Heart right ventricle (tissue), 16 donors: Measurements from ENCODE around the gene ABCC4. TPM values are rescaled to one million over a fixed set of nuclear protein-coding genes. Genes with fewer than 3 reads are reported as not detected.

ENCODE experiments used
- ATAC-seq, 8 donors: fragments of 200-7000 bp; cut with Tn5 transposase; one replicate each; pipeline ENCODE4 v1.9.1; 2020; ENCODE audit warnings: mild to moderate bottlenecking in 8 of 8, moderate library complexity in 8 of 8, moderate number of reproducible peaks in 1 of 8
- DNase-seq, 2 donors: peaks; one replicate each; pipeline ENCODE4 v3.0.0-alpha.2; 2020
- H3K27ac ChIP-seq, 10 donors: fragments of 200-600 bp; sonication (generic) in 2 of 10; one replicate each; pipeline versions ENCODE4 v1.5.0 to v1.8.0; 2020 to 2022; ENCODE audit warnings: mild to moderate bottlenecking in 3 of 10
- H3K27me3 ChIP-seq, 7 donors: fragments of 200-600 bp; one replicate each; pipeline ENCODE4 v1.8.0; 2021 to 2022; ENCODE audit warnings: mild to moderate bottlenecking in 2 of 7
- H3K36me3 ChIP-seq, 9 donors: fragments of 200-600 bp; sonication (generic) in 1 of 9; one replicate each; pipeline versions ENCODE4 v1.5.0 to v1.8.0; 2020 to 2022; ENCODE audit warnings: mild to moderate bottlenecking in 2 of 9
- H3K4me1 ChIP-seq, 9 donors: fragments of 200-600 bp; sonication (generic) in 1 of 9; one replicate each; pipeline versions ENCODE4 v1.5.0 to v1.8.0; 2020 to 2022; ENCODE audit warnings: mild to moderate bottlenecking in 4 of 9
- H3K4me3 ChIP-seq, 10 donors: fragments of 200-600 bp; sonication (generic) in 2 of 10; one replicate each; pipeline versions ENCODE4 v1.5.0 to v1.8.0; 2020 to 2022; ENCODE audit warnings: mild to moderate bottlenecking in 7 of 10, moderate library complexity in 2 of 10
- H3K9me3 ChIP-seq, 11 donors: fragments of 200-600 bp in 10 of 11; sonication (generic) in 2 of 11; one replicate each; pipeline versions ENCODE4 v1.5.0 to v1.8.0; 2013 to 2022; ENCODE audit warnings: mild to moderate bottlenecking in 2 of 11, control low read depth in 1 of 11, moderate library complexity in 1 of 11
- WGBS, 2 donors: extraction: QIAGEN DNeasy Blood & Tissue Kit; methylation state at CpG; one replicate each; pipeline ENCODE4 v1.1.7; 2013; ENCODE audit warnings: inconsistent platforms in 1 of 2; 5-methylcytosine and 5-hydroxymethylcytosine counted together
- intact Hi-C, 10 donors: fragments of 100-400 bp; cut with DNase I; formaldehyde crosslinking; loops; one replicate each; pipeline versions ENCODE4 v1.11.1 to v1.14.2; 2022
- polyA plus RNA-seq, 2 donors: library from polyadenylated mRNA; stranded (reverse); fragments of 200-250 nt; gene quantifications; one replicate each; pipeline ENCODE4 v1.2.3, GENCODE V29; 2013
- total RNA-seq, 10 donors: library from RNA; stranded (reverse); fragmentation: NEBNext Ultra II Directional in 3 of 10; extraction: Animal tissue kit (Norgen Biotek cat#: 25700) in 3 of 10; gene quantifications; one replicate each; pipeline versions ENCODE4 v1.2.1 to v1.2.4, GENCODE V29; 2021 to 2023
- TF ChIP-seq, protein P1 (sequence below), 9 donors: fragments of 200-600 bp; sonication (generic) in 2 of 9; IDR thresholded peaks; one replicate each; pipeline versions ENCODE4 v1.5.0 to v1.8.0; 2021 to 2022; ENCODE audit warnings: antibody characterized with exemption in 9 of 9, mild to moderate bottlenecking in 5 of 9, moderate library complexity in 1 of 9
- donor health status: Arrhythmogenic right ventricular cardiomyopathy.
- donor health status: ischemic (EF 13 %, LVEDD 7.1; RV severe dilation, severe dysfunction).
- donor health status: healthy with polysubstance abuse.
- donor health status: DM: no; HTN: yes; CAD: no.
- donor health status: DM: no; HTN: no; CAD: no.
- donor health status: ischemic (EF 25% LVEDD 6.9; RV normal size, moderate dysfunction).
- donor health status: ischemic (EF 25% LVEDD 5.7; RV mildly dilated, moderate dysfunction).
- donor health status: healthy.
- donor health status: DM: yes; HTN: yes; CAD: no.
- donor health status: Ischemic cardiomyopathy.
- donor health status: ischemic (EF 35%, LVEDD 5.7; RV mildly dilated, moderate dysfunction).
- donor health status: nonischemic (EF 11% LVEDD 7.7; RV severe dilation, severe dysfunction).
- donor health status: DM: yes; HTN: yes; CAD: no.
- donor health status: PGD.
- donor health status: ischemic (EF 29% LVEDD 5.4; RV normal size, mild dysfunction).
- donor health status: nonischemic (EF 23%, LVEDD 6.1; RV moderate dilation, normal function).

The ABCC4 gene
- total and polyA plus RNA-seq, 12 donors: 1.1 to 6.7 (median 3.9) TPM

DNA sequence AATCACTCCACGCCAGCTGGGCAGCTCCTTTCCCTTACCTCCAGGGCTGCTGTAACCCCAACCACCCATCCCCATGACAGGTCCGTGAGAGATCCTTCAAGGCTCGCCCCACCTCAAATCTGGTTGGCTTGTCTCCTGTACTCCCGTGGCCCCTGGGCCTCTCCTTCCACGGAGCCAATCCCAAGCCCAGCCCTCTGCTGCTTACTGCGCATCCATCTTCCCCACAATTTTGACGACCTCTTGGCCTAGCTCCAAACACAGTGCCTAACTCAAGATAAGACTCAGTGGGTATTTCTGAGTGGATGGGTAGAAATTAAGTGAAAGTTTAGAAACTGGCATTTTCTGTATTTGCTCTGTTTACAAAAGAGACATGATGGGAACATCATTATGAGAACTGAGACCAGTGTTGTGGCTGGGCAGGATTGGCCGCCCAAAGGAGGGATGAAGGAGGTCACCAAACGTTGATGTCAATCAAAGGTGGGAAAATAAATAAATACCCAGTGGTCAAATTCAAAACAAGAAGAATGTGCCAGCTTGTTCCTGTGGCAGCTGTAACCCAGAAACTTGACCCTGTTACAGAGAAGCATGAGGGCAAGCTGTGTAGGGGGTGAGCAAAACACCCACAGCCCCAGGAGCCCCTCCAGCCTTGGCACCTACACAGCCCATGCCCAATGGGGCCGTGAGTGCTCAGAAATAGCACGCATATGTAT is 162.2 kb downstream of the ABCC4 start:
- Histone ChIP-seq H3K27ac (no peak overlapping the region), H3K4me1 (no peaks in the 10 kb centered on the region), H3K27me3 (no peaks in the 10 kb centered on the region), H3K4me3 (no peak overlapping the region), H3K36me3 (peaks cover 0 to 6% (median 0%) of the 10 kb centered on the region in 9 donors), H3K9me3 (no peaks in the 10 kb centered on the region)
- TF ChIP-seq, protein P1, sequence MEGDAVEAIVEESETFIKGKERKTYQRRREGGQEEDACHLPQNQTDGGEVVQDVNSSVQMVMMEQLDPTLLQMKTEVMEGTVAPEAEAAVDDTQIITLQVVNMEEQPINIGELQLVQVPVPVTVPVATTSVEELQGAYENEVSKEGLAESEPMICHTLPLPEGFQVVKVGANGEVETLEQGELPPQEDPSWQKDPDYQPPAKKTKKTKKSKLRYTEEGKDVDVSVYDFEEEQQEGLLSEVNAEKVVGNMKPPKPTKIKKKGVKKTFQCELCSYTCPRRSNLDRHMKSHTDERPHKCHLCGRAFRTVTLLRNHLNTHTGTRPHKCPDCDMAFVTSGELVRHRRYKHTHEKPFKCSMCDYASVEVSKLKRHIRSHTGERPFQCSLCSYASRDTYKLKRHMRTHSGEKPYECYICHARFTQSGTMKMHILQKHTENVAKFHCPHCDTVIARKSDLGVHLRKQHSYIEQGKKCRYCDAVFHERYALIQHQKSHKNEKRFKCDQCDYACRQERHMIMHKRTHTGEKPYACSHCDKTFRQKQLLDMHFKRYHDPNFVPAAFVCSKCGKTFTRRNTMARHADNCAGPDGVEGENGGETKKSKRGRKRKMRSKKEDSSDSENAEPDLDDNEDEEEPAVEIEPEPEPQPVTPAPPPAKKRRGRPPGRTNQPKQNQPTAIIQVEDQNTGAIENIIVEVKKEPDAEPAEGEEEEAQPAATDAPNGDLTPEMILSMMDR (IDR thresholded peaks at IDR 0.05): no peak
- ATAC-seq (no peak), DNase-seq (no peak)
- 91 to 92% methylated on average over 11 of the region's 11 CpGs for WGBS, 2 donors
- intact Hi-C loops: no loop called here

GRCh38 chr13:95137096-95137495 is 164.2 kb downstream of the ABCC4 start:
- Histone ChIP-seq H3K36me3 (peaks cover 0 to 6% (median 0%) of the 10 kb centered on the region in 9 donors), H3K4me1 (no peaks in the 10 kb centered on the region), H3K27ac (no peak overlapping the region), H3K27me3 (no peaks in the 10 kb centered on the region), H3K9me3 (no peaks in the 10 kb centered on the region), H3K4me3 (no peak overlapping the region)
- TF ChIP-seq, protein P1 (IDR thresholded peaks at IDR 0.05): no peak
- 75 to 77% methylated on average over 3 of the region's 3 CpGs for WGBS, 2 donors
- DNase-seq (no peak), ATAC-seq (no peak)
- intact Hi-C loops: no loop called here

DNA sequence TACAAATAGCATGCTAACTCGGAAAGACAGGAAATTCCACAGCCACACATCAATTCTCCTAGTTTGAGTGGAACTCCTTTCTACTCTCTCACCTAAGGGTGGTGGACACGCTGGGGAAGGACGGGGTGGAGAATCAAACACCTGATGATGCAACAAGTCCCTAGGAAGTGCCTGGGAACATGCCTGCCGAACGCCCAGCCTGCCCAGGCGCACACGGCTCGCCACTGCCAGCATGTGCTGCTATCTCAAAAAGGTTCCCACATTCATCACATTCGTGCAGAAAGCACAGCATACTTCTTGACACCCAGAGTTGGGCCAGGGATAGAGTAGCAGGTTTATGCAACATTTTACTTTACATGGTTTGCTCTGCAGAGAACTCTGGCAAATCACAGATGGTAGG is 164.6 kb downstream of the ABCC4 start:
- no peaks in the 10 kb centered on the region for H3K27me3 ChIP-seq
- H3K36me3 ChIP-seq: peaks cover 0 to 6% (median 0%) of the 10 kb centered on the region in 9 donors
- DNase-seq (no peak), ATAC-seq (no peak)
- intact Hi-C loops: no loop called here
- WGBS, 2 donors: 88% methylated on average over 9 of the region's 9 CpGs
- no peaks in the 10 kb centered on the region for H3K9me3 ChIP-seq
- TF ChIP-seq, protein P1 (IDR thresholded peaks at IDR 0.05): no peak
- no peak overlapping the region for H3K27ac ChIP-seq
- H3K4me3 ChIP-seq: no peak overlapping the region
- no peaks in the 10 kb centered on the region for H3K4me1 ChIP-seq

GRCh38 chr13:95133498-95133897 is 167.8 kb downstream of the ABCC4 start:
- ATAC-seq: no peak
- Histone ChIP-seq H3K27ac (no peak overlapping the region), H3K27me3 (no peaks in the 10 kb centered on the region), H3K4me3 (no peak overlapping the region), H3K4me1 (no peaks in the 10 kb centered on the region), H3K9me3 (no peaks in the 10 kb centered on the region), H3K36me3 (peaks cover 0 to 3% (median 0%) of the 10 kb centered on the region in 9 donors)
- TF ChIP-seq, protein P1 (IDR thresholded peaks at IDR 0.05): no peak
- DNase-seq: no peak
- intact Hi-C loops: no loop called here
- 90 to 92% methylated on average over 5 of the region's 5 CpGs for WGBS, 2 donors
